LoVo (cell line): Measurements from ENCODE around the gene RCL1.
"Not testable (repeated sequence)": the region's sequence is repeated elsewhere in the genome, so short reads cannot be mapped to it uniquely, and the experiment has no call there.

Experiments
- DNase-seq: peaks from one replicate; pipeline ENCODE4 v3.0.0-alpha.2; 2016; ENCODE audit warnings: low spot score

RCL1 gene

GRCh38 chr9:4783191-4783590, 9.6 kb upstream of the RCL1 start:
- not testable (repeated sequence) for DNase-seq

DNA sequence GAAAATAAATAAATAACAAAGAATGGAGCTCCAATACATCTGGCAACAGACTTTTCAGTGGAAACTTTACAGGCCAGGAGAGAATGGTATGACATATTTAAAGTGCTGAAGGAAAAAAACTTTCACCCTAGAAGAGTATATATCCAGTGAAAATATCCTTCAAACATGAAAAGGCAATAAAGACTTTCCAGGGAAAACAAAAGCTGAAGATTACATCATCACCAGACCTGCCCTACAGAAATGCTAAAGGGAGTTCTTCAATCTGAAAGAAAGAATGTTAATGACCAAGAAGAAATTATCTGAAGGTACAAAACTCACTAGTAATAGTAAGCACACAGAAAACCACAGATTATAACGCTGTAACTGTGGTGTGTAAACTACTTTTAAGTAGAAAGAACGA, 8.3 kb upstream of the RCL1 start:
- no peak for DNase-seq

DNA sequence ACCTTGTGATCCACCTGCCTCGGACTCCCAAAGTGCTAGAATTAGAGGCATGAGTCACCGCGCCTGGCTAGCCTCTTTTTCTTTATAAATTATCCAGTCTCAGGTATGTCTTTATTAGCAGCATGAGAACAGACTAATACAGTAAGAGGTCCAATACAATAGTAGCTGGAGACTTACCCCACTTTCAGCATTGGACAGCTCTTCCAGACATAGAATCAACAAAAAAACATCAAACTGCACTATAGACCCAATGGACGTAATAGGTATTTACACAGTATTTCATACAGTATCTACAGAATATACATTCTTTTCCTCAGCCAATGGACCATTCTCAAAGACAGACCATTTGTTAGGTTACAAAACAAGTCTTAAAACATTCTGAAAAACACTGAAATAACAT, 6.1 kb upstream of the RCL1 start:
- DNase-seq = no peak

DNA sequence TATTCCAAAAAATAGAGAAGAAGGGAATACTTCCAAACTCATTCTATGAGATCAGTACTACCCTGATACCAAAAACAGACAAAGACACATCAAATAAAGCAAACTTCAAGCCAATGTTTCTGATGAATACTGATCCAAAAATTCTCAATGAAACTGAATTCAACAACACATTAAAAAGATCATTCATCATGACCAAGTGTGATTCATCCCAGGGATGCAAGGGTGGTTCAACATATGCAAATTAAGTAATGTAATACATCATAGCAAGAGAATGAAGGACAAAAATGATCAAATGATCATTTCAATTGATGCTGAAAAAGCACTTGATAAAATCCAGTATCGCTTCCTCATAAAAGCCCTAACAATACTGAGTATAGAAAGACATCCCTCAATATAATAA, 4.9 kb upstream of the RCL1 start:
- DNase-seq = no peak

GRCh38 chr9:4788703-4789102, 4.0 kb upstream of the RCL1 start:
- DNase-seq = no peak

GRCh38 chr9:4792054-4792571, 631 bp upstream of the RCL1 start:
- DNase-seq = no peak

GRCh38 chr9:4793459-4794395, 983 bp downstream of the RCL1 start:
- DNase-seq = no peak

DNA sequence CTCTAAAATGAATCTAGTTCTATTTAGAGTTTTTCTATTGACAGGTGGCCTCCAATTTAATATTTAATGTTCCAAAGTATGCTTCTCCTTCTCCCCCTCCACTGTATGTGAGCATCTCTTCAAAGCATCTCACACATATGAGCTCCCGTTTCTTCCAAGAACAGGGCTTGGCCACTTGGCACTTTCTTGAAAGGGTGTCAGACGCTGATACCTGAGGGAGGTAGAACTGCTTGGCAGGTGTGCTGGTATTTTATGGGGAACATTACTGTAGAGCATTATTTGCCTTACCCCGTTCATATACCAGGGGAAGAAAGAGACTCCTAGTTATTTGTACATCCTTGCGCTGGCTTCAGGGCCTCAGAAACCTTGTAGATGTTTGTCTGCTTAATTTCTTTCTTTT, 1.9 kb downstream of the RCL1 start:
- DNase-seq = no peak

- not testable (repeated sequence) for DNase-seq
Observed at GRCh38 chr9:4795108-4795507, 2.4 kb downstream of the RCL1 start.

GRCh38 chr9:4796530-4796929, 3.8 kb downstream of the RCL1 start:
- DNase-seq = no peak

- DNase-seq = peak; percentile 41
Observed at GRCh38 chr9:4796988-4797853, 4.5 kb downstream of the RCL1 start.

DNA sequence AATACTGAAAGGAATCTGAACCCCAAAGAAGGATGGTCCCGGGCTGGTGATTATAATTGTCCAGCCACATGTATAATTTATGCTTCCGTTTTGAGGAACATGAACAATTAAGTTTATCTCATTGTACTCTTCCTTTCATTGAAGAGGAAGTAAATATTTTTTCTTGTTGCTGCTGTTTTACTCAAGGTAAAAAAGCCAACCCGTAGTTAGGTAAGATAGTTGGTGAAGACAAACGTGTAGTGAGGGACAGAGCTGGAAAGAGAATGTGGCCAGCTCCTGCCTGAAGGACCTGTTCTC, 5.1 kb downstream of the RCL1 start:
- DNase-seq = no peak

GRCh38 chr9:4798281-4799032, 5.7 kb downstream of the RCL1 start:
- no peak for DNase-seq

DNA sequence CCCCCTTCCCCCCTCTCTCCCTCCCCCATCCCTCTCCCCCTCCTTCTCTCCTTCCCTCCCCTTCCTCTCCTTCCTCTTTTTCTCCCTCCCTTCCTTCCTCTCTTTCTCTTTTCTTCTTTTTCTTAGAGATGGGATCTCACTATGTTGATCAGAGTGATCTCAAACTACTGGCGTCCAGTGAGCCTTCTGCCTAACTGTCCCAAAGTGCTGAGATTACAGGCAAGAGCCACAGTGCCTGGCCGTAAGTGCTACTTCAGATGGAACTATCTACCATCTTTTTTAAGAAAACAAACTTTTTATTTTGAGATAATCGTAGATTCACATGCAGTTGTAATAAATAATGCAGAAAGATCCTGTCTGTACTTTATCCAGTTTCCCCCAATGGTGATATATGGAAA, 6.3 kb downstream of the RCL1 start:
- DNase-seq = no peak

GRCh38 chr9:4799775-4800174, 7.0 kb downstream of the RCL1 start:
- no peak for DNase-seq

DNA sequence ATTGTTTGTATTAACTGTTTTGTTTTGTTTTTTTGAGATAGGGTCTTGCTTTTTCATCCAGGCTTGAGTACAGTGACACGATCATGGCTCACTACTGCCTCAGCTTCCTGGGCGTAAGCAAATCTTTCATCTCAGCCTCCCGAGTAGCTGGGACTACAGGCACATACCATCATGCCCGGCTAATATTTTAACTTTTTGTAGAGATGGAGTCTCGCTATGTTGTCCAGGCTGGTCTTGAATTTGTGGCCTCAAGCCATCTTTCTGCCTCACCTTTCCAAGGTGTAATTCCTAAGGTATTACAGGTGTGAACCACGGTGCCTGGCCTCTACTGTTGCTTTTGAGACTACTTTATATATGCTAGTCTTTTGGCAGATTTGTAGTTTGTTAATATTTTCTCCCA, 8.4 kb downstream of the RCL1 start:
- no peak for DNase-seq

DNA sequence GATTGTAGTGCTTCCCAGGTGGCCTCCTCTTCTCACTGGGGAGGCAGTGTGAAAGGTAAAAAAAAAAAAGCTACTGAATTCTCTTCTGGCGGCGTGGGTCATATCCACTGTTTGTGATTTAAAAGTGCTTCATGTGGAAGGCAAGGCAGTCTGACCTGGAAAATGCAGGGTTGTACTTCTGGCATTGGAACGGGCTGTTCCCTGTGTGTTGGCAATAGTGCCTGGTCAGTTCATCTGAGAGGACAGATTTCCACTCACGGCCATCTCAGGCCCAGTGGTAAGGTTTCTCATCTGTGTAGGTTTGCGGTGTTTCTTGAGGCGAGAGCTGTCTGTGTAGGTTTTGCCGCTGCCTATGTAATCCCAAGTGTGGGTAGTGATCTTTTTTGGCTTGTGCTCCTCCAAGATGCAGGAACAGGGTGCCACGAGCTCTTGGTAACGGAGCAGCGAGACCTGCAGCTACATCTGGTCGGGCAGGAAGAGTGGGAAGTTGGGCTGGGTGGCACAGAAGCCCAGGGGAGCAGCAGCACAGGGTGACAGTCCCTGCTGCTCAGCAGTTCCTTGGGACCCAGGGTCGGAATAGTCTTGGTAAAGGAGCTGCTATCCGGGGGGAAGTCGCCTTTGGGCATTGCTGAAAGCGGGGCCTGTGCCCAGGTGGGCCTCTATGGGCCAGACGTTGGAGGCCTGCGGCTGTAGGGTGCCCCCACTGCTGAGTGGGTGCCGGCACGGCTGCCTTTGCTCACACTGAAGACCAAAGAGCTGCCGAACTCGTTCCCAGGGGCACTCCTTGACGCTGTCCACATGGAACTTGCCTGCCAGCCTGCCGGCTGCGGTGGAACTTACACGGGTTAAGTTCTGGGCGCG, 11.2 kb downstream of the RCL1 start:
- no peak for DNase-seq

- DNase-seq = no peak
Observed at GRCh38 chr9:4804531-4805016, 11.8 kb downstream of the RCL1 start.

DNA sequence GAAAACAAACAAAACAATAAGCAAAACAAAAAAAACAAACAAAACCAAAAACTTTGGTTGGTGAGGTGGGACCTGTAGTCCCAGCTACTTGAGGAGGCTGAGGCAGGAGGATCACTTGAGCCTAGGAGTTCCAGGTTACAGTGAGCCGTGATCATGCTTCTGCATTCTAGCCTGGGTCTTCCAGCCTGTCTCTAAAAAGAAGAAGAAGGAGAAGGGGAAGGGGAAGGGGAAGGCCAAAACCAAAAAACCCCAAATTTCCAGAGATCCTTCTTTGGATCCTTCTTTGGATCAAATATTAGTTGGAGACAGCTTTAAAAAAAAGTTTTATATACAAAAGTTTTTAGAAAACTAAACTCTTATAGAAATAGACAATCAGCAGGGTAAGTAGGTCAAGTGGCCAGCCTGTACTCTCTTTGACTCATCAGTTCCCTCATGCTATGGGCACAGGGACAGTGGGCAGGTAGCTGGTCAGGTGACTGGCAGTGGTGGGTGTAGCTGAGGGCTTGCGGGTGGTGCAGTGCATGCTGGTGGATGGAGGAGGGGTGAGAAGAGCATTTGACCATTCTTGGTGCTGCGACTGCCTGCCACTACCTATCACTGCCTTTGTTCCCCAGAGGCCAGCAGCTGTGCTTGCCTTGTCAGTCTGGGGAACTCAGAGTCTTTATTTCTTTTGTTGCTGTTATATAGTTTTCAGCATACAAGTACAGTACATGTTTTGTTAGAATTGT, 12.6 kb downstream of the RCL1 start:
- DNase-seq = no peak

- DNase-seq = no peak
Observed at GRCh38 chr9:4810565-4810964, 17.8 kb downstream of the RCL1 start.

DNA sequence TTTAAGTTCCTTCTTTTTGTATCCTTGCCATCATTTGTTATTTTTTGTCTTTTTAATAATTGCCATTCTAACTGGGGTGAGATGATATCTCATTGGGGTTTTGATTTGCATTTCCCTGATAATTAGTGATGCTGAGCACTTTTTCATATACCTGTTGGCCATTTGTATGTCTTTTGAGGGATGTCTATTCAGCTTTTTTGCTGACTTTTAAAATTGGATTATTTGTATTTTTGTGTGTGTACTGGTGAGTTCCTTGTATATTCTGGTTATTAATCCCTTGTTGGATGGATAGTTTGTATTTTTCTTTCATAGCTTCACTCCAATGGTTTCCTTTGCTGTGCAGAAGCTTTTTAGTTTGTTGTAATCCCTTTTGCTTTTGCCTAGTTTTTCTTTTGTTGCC, 19.1 kb downstream of the RCL1 start:
- no peak for DNase-seq
